Astrocyte (in vitro differentiated cells and primary cell): ENCODE results near the gene CPA5.

Experiments
- EZH2 ChIP-seq: IDR thresholded peaks from 2 replicates; pipeline ENCODE4 v1.6.1; 2012; ENCODE audit warnings: mild to moderate bottlenecking, low read length, inconsistent platforms; ENCODE audit not compliant: insufficient read depth
- TF ChIP-seq, protein P1 (sequence below): IDR thresholded peaks from 2 replicates; pipeline ENCODE4 v1.5.1; 2011; ENCODE audit warnings: low read depth, mild to moderate bottlenecking, inconsistent platforms, low read length, moderate library complexity; ENCODE audit not compliant: insufficient read depth

DNA sequence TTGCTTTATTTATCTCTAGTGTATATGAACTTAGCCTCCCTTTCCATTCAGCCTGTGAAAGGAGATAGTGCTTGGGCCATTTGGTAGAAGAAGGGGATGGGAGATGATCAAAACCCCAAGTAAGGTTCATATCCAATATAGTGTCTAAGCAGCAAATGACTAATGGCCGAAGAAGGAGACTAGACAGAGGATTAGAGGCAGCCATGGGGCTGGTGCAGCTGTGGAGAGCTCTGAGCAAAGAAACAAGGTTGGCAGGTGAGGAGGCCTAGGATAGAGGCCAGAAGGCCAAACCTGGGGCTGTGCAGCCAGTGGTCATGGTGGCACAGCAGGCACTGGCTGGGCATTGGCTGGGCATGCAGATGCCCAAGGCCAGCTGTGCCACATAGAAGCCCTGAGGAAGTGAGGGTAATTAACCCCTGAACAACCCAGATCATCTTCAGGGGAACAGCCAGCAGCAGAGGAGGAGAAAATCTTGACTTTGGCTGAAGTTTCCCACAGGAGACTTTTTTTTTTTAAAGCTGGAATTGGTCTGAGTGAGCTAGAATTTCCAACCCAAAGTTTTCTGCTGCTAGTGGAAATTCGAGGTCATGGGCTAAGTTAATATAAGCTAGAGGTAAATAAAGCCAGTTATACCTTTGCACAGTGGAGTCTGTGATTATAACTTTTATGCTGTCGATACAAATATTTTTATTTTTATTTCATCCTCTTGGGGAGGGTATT lies 25.4 kb downstream of the CPA5 start:
- no peak for TF ChIP-seq EZH2
- TF ChIP-seq, protein P1, sequence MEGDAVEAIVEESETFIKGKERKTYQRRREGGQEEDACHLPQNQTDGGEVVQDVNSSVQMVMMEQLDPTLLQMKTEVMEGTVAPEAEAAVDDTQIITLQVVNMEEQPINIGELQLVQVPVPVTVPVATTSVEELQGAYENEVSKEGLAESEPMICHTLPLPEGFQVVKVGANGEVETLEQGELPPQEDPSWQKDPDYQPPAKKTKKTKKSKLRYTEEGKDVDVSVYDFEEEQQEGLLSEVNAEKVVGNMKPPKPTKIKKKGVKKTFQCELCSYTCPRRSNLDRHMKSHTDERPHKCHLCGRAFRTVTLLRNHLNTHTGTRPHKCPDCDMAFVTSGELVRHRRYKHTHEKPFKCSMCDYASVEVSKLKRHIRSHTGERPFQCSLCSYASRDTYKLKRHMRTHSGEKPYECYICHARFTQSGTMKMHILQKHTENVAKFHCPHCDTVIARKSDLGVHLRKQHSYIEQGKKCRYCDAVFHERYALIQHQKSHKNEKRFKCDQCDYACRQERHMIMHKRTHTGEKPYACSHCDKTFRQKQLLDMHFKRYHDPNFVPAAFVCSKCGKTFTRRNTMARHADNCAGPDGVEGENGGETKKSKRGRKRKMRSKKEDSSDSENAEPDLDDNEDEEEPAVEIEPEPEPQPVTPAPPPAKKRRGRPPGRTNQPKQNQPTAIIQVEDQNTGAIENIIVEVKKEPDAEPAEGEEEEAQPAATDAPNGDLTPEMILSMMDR = no peak
